PC-9 (cell line): ENCODE data around the gene POU2AF1. TPM values are rescaled to one million over a fixed set of nuclear protein-coding genes. Genes with fewer than 3 reads are reported as not detected.

Experiments
- BruUV-seq: library from RNA; stranded (reverse); fragments of 400-500 nt; replicated peaks from 2 replicates; lab custom pipeline; 2021; lab: Mats Ljungman, UMichigan
- CTCF ChIA-PET: fragments of 300-600 bp; sonication (Branson Sonifier 250); formaldehyde crosslinking; loops from one replicate; lab custom pipeline; 2022; ENCODE audit warnings: antibody characterized with exemption; lab: Charles Lee
- POLR2A ChIA-PET: fragments of 300-600 bp; sonication (Branson Sonifier 250); formaldehyde crosslinking; loops from one replicate; lab custom pipeline; 2022; ENCODE audit warnings: antibody characterized with exemption; ENCODE audit not compliant: unreplicated experiment; lab: Charles Lee
- DNase-seq, 2 experiments: peaks; one replicate each; pipeline versions ENCODE4 v3.0.0 to v3.0.0-alpha.2; 2015 to 2022; ENCODE audit warnings: mixed read lengths in 1 of 2
- H2AFZ ChIP-seq: fragments of 200-600 bp; sonication (generic); 2 replicates; pipeline ENCODE4 v1.8.1; 2017; ENCODE audit warnings: antibody characterized with exemption
- H3F3A ChIP-seq: fragments of 200-600 bp; sonication (generic); 2 replicates; pipeline ENCODE4 v1.8.1; 2017; ENCODE audit warnings: antibody characterized with exemption, mild to moderate bottlenecking, low read depth; ENCODE audit not compliant: insufficient read depth
- H3K27ac ChIP-seq: fragments of 200-600 bp; sonication (generic); 2 replicates; pipeline ENCODE4 v1.6.1; 2016; ENCODE audit warnings: mixed run types
- H3K27me3 ChIP-seq: fragments of 200-600 bp; sonication (generic); 2 replicates; pipeline ENCODE4 v1.6.1; 2016; ENCODE audit warnings: low read depth, mixed run types; ENCODE audit not compliant: insufficient read depth
- H3K36me3 ChIP-seq: fragments of 200-600 bp; sonication (generic); 2 replicates; pipeline ENCODE4 v1.6.1; 2016; ENCODE audit warnings: low read depth, mixed run types
- H3K4me1 ChIP-seq: fragments of 200-600 bp; sonication (generic); replicated peaks from 2 replicates; pipeline ENCODE4 v1.6.1; 2016; ENCODE audit warnings: mixed run types; ENCODE audit not compliant: insufficient read depth
- H3K4me2 ChIP-seq: fragments of 200-600 bp; sonication (generic); 2 replicates; pipeline ENCODE4 v1.6.1; 2017; ENCODE audit warnings: mixed run types
- H3K4me3 ChIP-seq: fragments of 200-600 bp; sonication (generic); 2 replicates; pipeline ENCODE4 v1.6.1; 2016; ENCODE audit warnings: mixed run types
- H3K79me2 ChIP-seq: fragments of 200-600 bp; sonication (generic); 2 replicates; pipeline ENCODE4 v1.6.1; 2017; ENCODE audit warnings: low read depth, mixed run types
- H3K9me2 ChIP-seq: fragments of 200-600 bp; sonication (generic); 2 replicates; pipeline ENCODE4 v1.8.1; 2017; ENCODE audit warnings: mild to moderate bottlenecking; ENCODE audit not compliant: insufficient read depth
- H3K9me3 ChIP-seq: fragments of 200-600 bp; sonication (generic); 2 replicates; pipeline ENCODE4 v1.8.1; 2016; ENCODE audit warnings: low read depth; ENCODE audit not compliant: insufficient read depth
- H4K20me1 ChIP-seq: fragments of 200-600 bp; sonication (generic); 2 replicates; pipeline ENCODE4 v1.8.1; 2017; ENCODE audit not compliant: insufficient read depth
- CTCF ChIP-seq: fragments of 200-600 bp; sonication (generic); conservative IDR thresholded peaks from 2 replicates; pipeline ENCODE4 v1.6.1; 2017; ENCODE audit warnings: mixed run types, antibody characterized with exemption, mild to moderate bottlenecking, moderate library complexity
- EZH2 ChIP-seq: fragments of 200-600 bp; sonication (generic); IDR thresholded peaks from 2 replicates; pipeline ENCODE4 v1.8.0; 2017; ENCODE audit warnings: antibody characterized with exemption, low read depth
- intact Hi-C: fragments of 100-400 bp; cut with micrococcal nuclease; formaldehyde crosslinking; loops from one replicate; pipeline ENCODE4 v1.10.0; 2022; ENCODE audit not compliant: unreplicated experiment
- total RNA-seq: library from RNA; stranded (reverse); gene quantifications from 2 replicates; pipeline ENCODE4 v1.2.3, GENCODE V29; 2021

The POU2AF1 gene
- total RNA-seq, 1 experiment from 2014 or later, result 0.37 TPM

DNA sequence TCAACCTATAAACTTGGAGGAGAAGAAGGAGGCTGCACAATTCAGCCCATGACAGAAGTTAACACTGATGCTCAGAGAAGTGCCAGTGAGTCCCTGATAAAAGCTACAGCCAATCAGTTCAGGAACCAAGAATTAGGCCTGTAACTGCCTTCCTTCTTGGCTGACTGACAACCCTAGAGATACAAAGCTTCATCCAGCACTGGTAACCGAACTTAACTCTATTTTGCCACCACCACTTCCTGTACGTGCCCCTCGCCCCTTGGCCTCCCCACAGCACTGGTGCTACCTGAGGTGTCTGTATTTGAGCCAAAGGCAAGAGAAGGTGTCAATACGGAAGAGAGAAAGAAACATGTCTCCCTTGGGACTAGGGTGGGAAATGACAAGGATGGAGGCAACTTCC lies 40.1 kb upstream of the POU2AF1 start:
- BruUV-seq, result no TSS peak
- no peak overlapping the region for H3K4me2 ChIP-seq
- no peaks in the 10 kb centered on the region for H3K4me1 ChIP-seq
- H3F3A ChIP-seq, result no peaks in the 10 kb centered on the region
- no peaks in the 10 kb centered on the region for H4K20me1 ChIP-seq
- H3K9me2 ChIP-seq, result no peaks in the 10 kb centered on the region
- H3K4me3 ChIP-seq, result no peak overlapping the region
- no peaks in the 10 kb centered on the region for H3K27me3 ChIP-seq
- H3K36me3 ChIP-seq, result no peaks in the 10 kb centered on the region
- DNase-seq, result no peak
- ChIA-PET CTCF (interaction anchor here (0.6 kb wide), 1 partner anchor 37 kb away, joined by 4 read pairs; no protein-coding TSS in a partner anchor), POLR2A (no interaction called here)
- H3K27ac ChIP-seq, result no peak overlapping the region
- intact Hi-C loops, result no loop called here
- H2AFZ ChIP-seq, result no peak overlapping the region
- H3K9me3 ChIP-seq, result no peaks in the 10 kb centered on the region
- TF ChIP-seq EZH2 (no peak), CTCF (no peak)
- no peaks in the 10 kb centered on the region for H3K79me2 ChIP-seq

GRCh38 chr11:111418436-111418787 lies 39.3 kb upstream of the POU2AF1 start:
- no TSS peak for BruUV-seq
- ChIA-PET POLR2A (no interaction called here), CTCF (no interaction called here)
- H3K4me2 ChIP-seq, result no peak overlapping the region
- H2AFZ ChIP-seq, result no peak overlapping the region
- H3K79me2 ChIP-seq, result no peaks in the 10 kb centered on the region
- H4K20me1 ChIP-seq, result no peaks in the 10 kb centered on the region
- H3K9me3 ChIP-seq, result no peaks in the 10 kb centered on the region
- H3K27ac ChIP-seq, result no peak overlapping the region
- H3K4me1 ChIP-seq, result no peaks in the 10 kb centered on the region
- intact Hi-C loops, result no loop called here
- no peaks in the 10 kb centered on the region for H3K36me3 ChIP-seq
- no peaks in the 10 kb centered on the region for H3K27me3 ChIP-seq
- H3K9me2 ChIP-seq, result no peaks in the 10 kb centered on the region
- no peak for TF ChIP-seq EZH2
- no peak for TF ChIP-seq CTCF
- DNase-seq, result no peak
- H3F3A ChIP-seq, result no peaks in the 10 kb centered on the region
- no peak overlapping the region for H3K4me3 ChIP-seq

GRCh38 chr11:111417766-111418435 lies 38.8 kb upstream of the POU2AF1 start:
- TF ChIP-seq EZH2, result no peak
- TF ChIP-seq CTCF, result no peak
- Histone ChIP-seq H3K36me3 (no peaks in the 10 kb centered on the region), H2AFZ (no peak overlapping the region), H3K27ac (no peak overlapping the region), H3K27me3 (no peaks in the 10 kb centered on the region), H3K4me3 (no peak overlapping the region), H3K79me2 (no peaks in the 10 kb centered on the region), H3K9me3 (no peaks in the 10 kb centered on the region), H4K20me1 (no peaks in the 10 kb centered on the region), H3K4me1 (no peaks in the 10 kb centered on the region), H3K9me2 (no peaks in the 10 kb centered on the region), H3F3A (no peaks in the 10 kb centered on the region), H3K4me2 (no peak overlapping the region)
- no peak for DNase-seq
- intact Hi-C loops, result no loop called here
- CTCF ChIA-PET, result no interaction called here
- POLR2A ChIA-PET, result no interaction called here
- BruUV-seq, result no TSS peak
